Chondrocyte (in vitro differentiated cells): ENCODE measurements around the gene TIMM29. TPM values are rescaled to one million over a fixed set of nuclear protein-coding genes. Genes with fewer than 3 reads are reported as not detected.

Experiments used
- total RNA-seq: library from RNA; stranded (reverse); gene quantifications from 3 replicates; pipeline ENCODE4 v1.2.1, GENCODE V29; 2021

Gene TIMM29
- total RNA-seq, 1 donor from 2014 or later, result 24.2 TPM

Other genes with a start within 250 kb of the TIMM29 start
- 28.2 to 50.2 TPM (median 33.7 TPM) in 3 replicates for gene QTRT1, start 227.4 kb upstream of the TIMM29 start, total RNA-seq
- gene DNM2, start 210.7 kb upstream of the TIMM29 start, total RNA-seq, result 106 to 125 TPM (median 116 TPM) in 3 replicates
- gene TMED1, start 92.6 kb upstream of the TIMM29 start, total RNA-seq, result 29.1 to 33.7 TPM (median 31.5 TPM) in 3 replicates
- 0.30 to 0.34 TPM in 2 of 3 replicates, not detected in the other for gene C19orf38, start 80.4 kb upstream of the TIMM29 start, total RNA-seq
- gene CARM1, start 57.3 kb upstream of the TIMM29 start, total RNA-seq, result 59.9 to 62.0 TPM (median 61.8 TPM) in 3 replicates
- 74.5 to 88.2 TPM (median 76.1 TPM) in 3 replicates for gene YIPF2, start 172 bp upstream of the TIMM29 start, total RNA-seq
- gene SMARCA4, start 32.2 kb downstream of the TIMM29 start, total RNA-seq, result 107 to 121 TPM (median 115 TPM) in 3 replicates
- 76.8 to 121 TPM (median 117 TPM) in 3 replicates for gene LDLR, start 160.7 kb downstream of the TIMM29 start, total RNA-seq
- 8.3 to 22.9 TPM (median 8.4 TPM) in 3 replicates for gene SPC24, start 227.0 kb downstream of the TIMM29 start, total RNA-seq